ENCODE data around the gene OAT. TPM values are rescaled to one million over a fixed set of nuclear protein-coding genes. Genes with fewer than 3 reads are reported as not detected.

The OAT gene
- total RNA-seq, 1 donor from 2014 or later: 35.0 TPM

- no peak for DNase-seq (ENCODE audit: low spot score, unreplicated experiment)
- no peaks in the 10 kb centered on the region for H3K36me3 Mint-ChIP-seq (ENCODE audit: insufficient read depth)
- peaks cover 47% of the 10 kb centered on the region for H3K27me3 Mint-ChIP-seq
- no peak for TF ChIP-seq CTCF (IDR thresholded peaks at IDR 0.05; ENCODE audit: unreplicated experiment)
- H3K4me1 Mint-ChIP-seq (ENCODE audit: low read depth): peaks cover 3% of the 10 kb centered on the region
- H3K27ac Mint-ChIP-seq: no peak overlapping the region
- no peaks in the 10 kb centered on the region for H3K9me3 Mint-ChIP-seq (ENCODE audit: low read depth)
- H3K4me3 Mint-ChIP-seq (ENCODE audit: low read depth): no peak overlapping the region
These were observed 4.0 kb upstream of the OAT start for GRCh38 chr10:124422742-124423141.

- no peak for TF ChIP-seq CTCF (IDR thresholded peaks at IDR 0.05; ENCODE audit: unreplicated experiment)
- H3K4me1 Mint-ChIP-seq (ENCODE audit: low read depth): peaks cover 14% of the 10 kb centered on the region
These were observed 1.5 kb upstream of the OAT start for GRCh38 chr10:124420254-124420653.

GRCh38 chr10:124419635-124420034 is 912 bp upstream of the OAT start:
- H3K36me3 Mint-ChIP-seq (ENCODE audit: insufficient read depth): no peaks in the 10 kb centered on the region
- H3K4me1 Mint-ChIP-seq (ENCODE audit: low read depth): peaks cover 14% of the 10 kb centered on the region
- no peaks in the 10 kb centered on the region for H3K9me3 Mint-ChIP-seq (ENCODE audit: low read depth)
- H3K4me3 Mint-ChIP-seq (ENCODE audit: low read depth): peak overlapping the region; percentile 75
- TF ChIP-seq CTCF (IDR thresholded peaks at IDR 0.05; ENCODE audit: unreplicated experiment): no peak
- DNase-seq (ENCODE audit: low spot score, unreplicated experiment): no peak
- H3K27me3 Mint-ChIP-seq: peaks cover 45% of the 10 kb centered on the region
- H3K27ac Mint-ChIP-seq: no peak overlapping the region

More at GRCh38 chr10:124420254-124420653, 1.5 kb upstream of the OAT start:
- no peaks in the 10 kb centered on the region for H3K36me3 Mint-ChIP-seq (ENCODE audit: insufficient read depth)
- DNase-seq (ENCODE audit: low spot score, unreplicated experiment): no peak
- peaks cover 46% of the 10 kb centered on the region for H3K27me3 Mint-ChIP-seq
- H3K4me3 Mint-ChIP-seq (ENCODE audit: low read depth): no peak overlapping the region
- H3K9me3 Mint-ChIP-seq (ENCODE audit: low read depth): no peaks in the 10 kb centered on the region
- no peak overlapping the region for H3K27ac Mint-ChIP-seq

- peak overlapping the region; percentile 45 for H3K27ac Mint-ChIP-seq
- TF ChIP-seq CTCF (IDR thresholded peaks at IDR 0.05; ENCODE audit: unreplicated experiment): peak; percentile 8
- H3K27me3 Mint-ChIP-seq: peaks cover 31% of the 10 kb centered on the region
- no peaks in the 10 kb centered on the region for H3K36me3 Mint-ChIP-seq (ENCODE audit: insufficient read depth)
- H3K9me3 Mint-ChIP-seq (ENCODE audit: low read depth): no peaks in the 10 kb centered on the region
- peak overlapping the region; percentile 80 for H3K4me3 Mint-ChIP-seq (ENCODE audit: low read depth)
- peaks cover 14% of the 10 kb centered on the region for H3K4me1 Mint-ChIP-seq (ENCODE audit: low read depth)
- DNase-seq (ENCODE audit: low spot score, unreplicated experiment): peak; percentile 56
These were observed 613 bp downstream of the OAT start for GRCh38 chr10:124417895-124418725.

DNA sequence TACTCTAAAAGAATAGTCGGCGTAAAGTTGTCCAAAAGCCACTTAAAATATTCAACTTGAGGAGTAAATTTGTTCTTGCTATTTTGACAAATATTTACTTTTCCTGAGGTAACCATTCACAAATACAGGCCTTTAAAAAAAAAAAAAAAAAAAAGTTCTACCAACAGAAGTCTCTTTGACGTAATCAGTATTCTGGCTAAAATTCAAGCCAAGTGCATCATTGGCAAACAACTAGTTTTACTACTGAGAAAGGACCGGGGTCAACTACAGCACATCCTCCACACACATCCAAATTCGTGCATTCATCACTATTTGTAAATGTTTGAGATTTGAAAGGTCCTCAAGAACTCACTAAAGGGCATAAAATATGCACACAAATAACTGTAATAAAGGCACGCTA is 2.0 kb downstream of the OAT start:
- peak overlapping the region; percentile 34 for H3K4me3 Mint-ChIP-seq (ENCODE audit: low read depth)
- H3K36me3 Mint-ChIP-seq (ENCODE audit: insufficient read depth): peaks cover 2% of the 10 kb centered on the region
- peaks cover 14% of the 10 kb centered on the region for H3K4me1 Mint-ChIP-seq (ENCODE audit: low read depth)
- H3K9me3 Mint-ChIP-seq (ENCODE audit: low read depth): no peaks in the 10 kb centered on the region
- no peak for DNase-seq (ENCODE audit: low spot score, unreplicated experiment)
- peaks cover 17% of the 10 kb centered on the region for H3K27me3 Mint-ChIP-seq
- no peak overlapping the region for H3K27ac Mint-ChIP-seq
- TF ChIP-seq CTCF (IDR thresholded peaks at IDR 0.05; ENCODE audit: unreplicated experiment): no peak

Measured in progenitor cell of endocrine pancreas (in vitro differentiated cells).